Subcutaneous adipose tissue (tissue), 4 donors: Measurements from ENCODE around the gene HS6ST3. TPM values are rescaled to one million over a fixed set of nuclear protein-coding genes. Genes with fewer than 3 reads are reported as not detected.

Source experiments
- CTCF ChIP-seq: fragments of 450-650 bp; IDR thresholded peaks from one replicate; pipeline ENCODE4 v1.5.1; 2016; ENCODE audit warnings: low read depth, mild to moderate bottlenecking, control low read depth, antibody characterized with exemption, moderate library complexity
- total RNA-seq, 4 donors: library from RNA; depleted of rRNA; stranded (reverse); fragments of >200 nt; gene quantifications; one replicate each; pipeline ENCODE4 v1.1.0, GENCODE V29; 2016

HS6ST3 gene
- total RNA-seq, 4 donors from 2014 or later: 0.33 to 1.3 (median 0.99) TPM

- TF ChIP-seq CTCF: no peak
Measured at GRCh38 chr13:96749825-96750224, 659.9 kb downstream of the HS6ST3 start.

GRCh38 chr13:96751089-96751488, 661.2 kb downstream of the HS6ST3 start:
- no peak for TF ChIP-seq CTCF

- TF ChIP-seq CTCF: no peak
Measured at GRCh38 chr13:96762876-96763275, 673.0 kb downstream of the HS6ST3 start.

GRCh38 chr13:96766306-96766705, 676.4 kb downstream of the HS6ST3 start:
- TF ChIP-seq CTCF: no peak

- TF ChIP-seq CTCF: no peak
Measured at GRCh38 chr13:96768524-96768923, 678.6 kb downstream of the HS6ST3 start.

GRCh38 chr13:96769874-96770273, 680.0 kb downstream of the HS6ST3 start:
- TF ChIP-seq CTCF: no peak

- TF ChIP-seq CTCF: no peak
Measured at GRCh38 chr13:96771486-96772367, 681.8 kb downstream of the HS6ST3 start.
